WTC11 (cell line): ENCODE data around the gene ENTPD6.

Source experiments
- ATF2 ChIP-seq: sonication (generic); formaldehyde crosslinking; IDR thresholded peaks from 2 replicates; pipeline ENCODE4 v1.8.1; 2022; ENCODE audit warnings: low read depth, missing genetic modification reagents, borderline replicate concordance
- ATF3 ChIP-seq: sonication (generic); formaldehyde crosslinking; conservative IDR thresholded peaks from 2 replicates; pipeline ENCODE4 v1.8.1; 2022; ENCODE audit warnings: mild to moderate bottlenecking, missing genetic modification reagents
- CREB1 ChIP-seq: sonication (generic); formaldehyde crosslinking; IDR thresholded peaks from 2 replicates; pipeline ENCODE4 v1.8.0; 2023; ENCODE audit warnings: mild to moderate bottlenecking, missing genetic modification reagents
- CTCF ChIP-seq: fragments of 200-600 bp; IDR thresholded peaks from 2 replicates; pipeline ENCODE4 v1.8.0; 2022; ENCODE audit warnings: antibody characterized with exemption
- FOXP4 ChIP-seq: sonication (generic); formaldehyde crosslinking; IDR thresholded peaks from 2 replicates; pipeline ENCODE4 v1.8.0; 2022; ENCODE audit warnings: mild to moderate bottlenecking, missing genetic modification reagents
- MAX ChIP-seq: sonication (generic); formaldehyde crosslinking; IDR thresholded peaks from 2 replicates; pipeline ENCODE4 v1.8.0; 2022; ENCODE audit warnings: mild to moderate bottlenecking, missing genetic modification reagents
- NR3C1 ChIP-seq: sonication (generic); formaldehyde crosslinking; conservative IDR thresholded peaks from 2 replicates; pipeline ENCODE4 v1.8.1; 2023; ENCODE audit warnings: low read depth, mild to moderate bottlenecking, missing genetic modification reagents
- STAT6 ChIP-seq: sonication (generic); formaldehyde crosslinking; conservative IDR thresholded peaks from 2 replicates; pipeline ENCODE4 v1.8.1; 2023; ENCODE audit warnings: mild to moderate bottlenecking, low read depth, missing genetic modification reagents, moderate library complexity

GRCh38 chr20:25245461-25245860 is 49.9 kb downstream of the ENTPD6 start:
- TF ChIP-seq STAT6 (CRISPR knock-in tag) (no peak), ATF3 (no peak), CTCF (no peak), ATF2 (CRISPR knock-in tag) (no peak), MAX (CRISPR knock-in tag) (no peak), NR3C1 (no peak), FOXP4 (CRISPR knock-in tag) (no peak), CREB1 (CRISPR knock-in tag) (no peak)
